Upper lobe of right lung (tissue), 1 donor: ENCODE data around the gene TPD52L1. TPM values are rescaled to one million over a fixed set of nuclear protein-coding genes. Genes with fewer than 3 reads are reported as not detected.

Experiments
- ATAC-seq: fragments of 200-7000 bp; cut with Tn5 transposase; one replicate; pipeline ENCODE4 v1.9.1; 2020; ENCODE audit warnings: mild to moderate bottlenecking, moderate library complexity
- DNase-seq: peaks from one replicate; pipeline ENCODE4 v3.0.0-alpha.2; 2020
- H3K27ac ChIP-seq: fragments of 200-600 bp; one replicate; pipeline ENCODE4 v1.8.0; 2022
- H3K27me3 ChIP-seq: fragments of 200-600 bp; one replicate; pipeline ENCODE4 v1.8.0; 2022; ENCODE audit warnings: mild to moderate bottlenecking
- H3K36me3 ChIP-seq: fragments of 200-600 bp; one replicate; pipeline ENCODE4 v1.8.0; 2022
- H3K4me1 ChIP-seq: fragments of 200-600 bp; one replicate; pipeline ENCODE4 v1.8.0; 2022
- H3K4me3 ChIP-seq: fragments of 200-600 bp; one replicate; pipeline ENCODE4 v1.8.0; 2022; ENCODE audit warnings: mild to moderate bottlenecking
- H3K9me3 ChIP-seq: fragments of 200-600 bp; one replicate; pipeline ENCODE4 v1.8.0; 2022
- CTCF ChIP-seq: fragments of 200-600 bp; IDR thresholded peaks from one replicate; pipeline ENCODE4 v1.8.0; 2022; ENCODE audit warnings: antibody characterized with exemption
- intact Hi-C: fragments of 100-400 bp; cut with DNase I; formaldehyde crosslinking; loops from one replicate; pipeline ENCODE4 v1.11.0; 2022
- total RNA-seq: library from RNA; stranded (reverse); fragmentation: NEBNext Ultra II Directional; extraction: Animal tissue kit (Norgen Biotek cat#: 25700); gene quantifications from one replicate; pipeline ENCODE4 v1.2.1, GENCODE V29; 2021
- donor health status: DM: no; HTN: yes; CAD: no; lungs with severe emphysema.

TPD52L1 gene
- total RNA-seq, 1 donor from 2014 or later = 24.5 TPM

GRCh38 chr6:125296471-125296870 is 142.9 kb downstream of the TPD52L1 start:
- no peaks in the 10 kb centered on the region for H3K9me3 ChIP-seq
- intact Hi-C loops = no loop called here
- ATAC-seq (no peak), DNase-seq (no peak)
- no peak overlapping the region for H3K4me3 ChIP-seq
- no peak for TF ChIP-seq CTCF
- H3K36me3 ChIP-seq = peaks cover 69% of the 10 kb centered on the region
- H3K27me3 ChIP-seq = no peaks in the 10 kb centered on the region
- H3K4me1 ChIP-seq = peaks cover 31% of the 10 kb centered on the region
- H3K27ac ChIP-seq = no peak overlapping the region

GRCh38 chr6:125299257-125299656 is 145.7 kb downstream of the TPD52L1 start:
- H3K27me3 ChIP-seq = no peaks in the 10 kb centered on the region
- no peak for TF ChIP-seq CTCF
- peaks cover 50% of the 10 kb centered on the region for H3K36me3 ChIP-seq
- intact Hi-C loops = no loop called here
- H3K27ac ChIP-seq = no peak overlapping the region
- H3K4me3 ChIP-seq = no peak overlapping the region
- DNase-seq (no peak), ATAC-seq (no peak)
- peaks cover 31% of the 10 kb centered on the region for H3K4me1 ChIP-seq
- no peaks in the 10 kb centered on the region for H3K9me3 ChIP-seq

DNA sequence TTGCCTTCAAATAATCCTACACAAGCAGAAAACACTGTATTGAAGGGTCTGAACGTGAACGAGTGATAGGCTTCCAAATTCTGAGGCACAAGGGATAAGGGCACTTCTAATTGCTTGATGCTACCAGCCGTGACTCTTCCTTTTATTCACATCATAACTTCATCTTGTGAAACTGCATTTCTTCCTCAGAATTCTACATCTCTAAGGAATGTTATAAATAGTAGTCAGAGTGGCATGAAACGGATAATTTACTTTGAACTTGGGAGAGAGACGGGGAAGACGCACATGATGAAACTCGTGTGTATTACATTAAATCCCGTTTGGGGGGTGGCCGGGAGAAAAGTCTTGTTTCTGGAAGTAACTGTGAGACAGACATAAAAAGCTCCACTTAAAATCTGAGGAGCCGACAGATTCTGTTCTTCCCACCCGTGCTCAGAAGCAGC is 147.4 kb downstream of the TPD52L1 start:
- Histone ChIP-seq H3K9me3 (no peaks in the 10 kb centered on the region), H3K27ac (peak overlapping the region; percentile 86), H3K4me1 (peaks cover 23% of the 10 kb centered on the region), H3K36me3 (peaks cover 33% of the 10 kb centered on the region), H3K4me3 (peak overlapping the region; percentile 72), H3K27me3 (no peaks in the 10 kb centered on the region)
- ATAC-seq (no peak), DNase-seq (no peak)
- intact Hi-C loops = no loop called here
- no peak for TF ChIP-seq CTCF

- H3K4me1 ChIP-seq = peaks cover 21% of the 10 kb centered on the region
- H3K27ac ChIP-seq = peak within 1 kb of the TSS; percentile 86
- H3K9me3 ChIP-seq = no peaks in the 10 kb centered on the region
- H3K4me3 ChIP-seq = peak within 1 kb of the TSS; percentile 72
- no peak for TF ChIP-seq CTCF
- ATAC-seq (peak; percentile 93), DNase-seq (peak; percentile 91)
- no peaks in the 10 kb centered on the region for H3K27me3 ChIP-seq
- intact Hi-C loops = no loop called here
- peaks cover 27% of the 10 kb centered on the region for H3K36me3 ChIP-seq
Observed at GRCh38 chr6:125301435-125302391, 148.1 kb downstream of the TPD52L1 start, which contains the start of gene HDDC2. Gene HDDC2, minus strand, starts transcription at chr6:125301967. Its CDS starts 35 bp downstream, at chr6:125301932.

DNA sequence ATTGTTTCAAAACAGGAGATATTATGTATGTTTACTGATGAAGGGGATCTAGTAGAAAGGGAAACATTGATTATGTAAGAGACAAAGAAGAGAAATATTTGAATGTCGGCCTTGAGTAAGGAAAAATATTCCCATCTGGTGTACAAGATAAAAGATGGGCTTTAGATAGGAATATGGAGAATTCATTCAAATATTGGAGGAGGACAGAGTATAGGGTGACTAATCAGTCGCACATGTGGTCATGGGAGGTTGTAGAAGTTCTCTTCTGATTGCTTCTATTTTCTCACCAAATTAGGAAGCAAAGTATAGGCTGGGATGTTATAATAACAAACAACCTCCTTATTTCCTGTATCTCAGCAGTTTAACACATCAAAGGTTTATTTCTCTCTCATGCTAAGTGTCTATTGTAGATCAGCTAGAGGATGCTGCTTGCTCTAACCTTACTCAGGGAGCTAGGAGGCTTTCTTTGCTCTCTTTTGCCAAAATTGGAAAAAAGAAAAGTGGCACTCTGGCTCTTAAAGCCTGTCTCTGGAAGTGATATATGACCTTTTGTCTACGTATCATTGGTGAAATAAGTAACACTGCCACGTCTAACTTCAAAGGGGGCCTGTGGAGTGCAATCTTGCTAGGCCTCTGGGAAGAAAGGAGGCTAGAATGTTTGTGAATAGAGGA is 149.4 kb downstream of the TPD52L1 start:
- H3K27me3 ChIP-seq = no peaks in the 10 kb centered on the region
- H3K4me1 ChIP-seq = peaks cover 21% of the 10 kb centered on the region
- no peak overlapping the region for H3K4me3 ChIP-seq
- ATAC-seq (no peak), DNase-seq (no peak)
- no peaks in the 10 kb centered on the region for H3K9me3 ChIP-seq
- H3K27ac ChIP-seq = no peak overlapping the region
- TF ChIP-seq CTCF = no peak
- intact Hi-C loops = no loop called here
- peaks cover 17% of the 10 kb centered on the region for H3K36me3 ChIP-seq
